ENCODE measurements around the gene DYNLT4. TPM values are rescaled to one million over a fixed set of nuclear protein-coding genes. Genes with fewer than 3 reads are reported as not detected.

The DYNLT4 gene
- total and polyA plus RNA-seq, 2 of the 13 experiments (the other 11 are each of a cell fraction or from before 2014, with no cell fraction given) = 0.77 TPM; not detected in 1

GRCh38 chr1:44806704-44807363 is at the start of gene DYNLT4 (continued):
- no peak for TF ChIP-seq EHMT2 (IDR thresholded peaks at IDR 0.05; ENCODE audit: borderline replicate concordance, low read depth, low read length)
- no peak for TF ChIP-seq NFKBIZ (CRISPR knock-in tag; IDR thresholded peaks at IDR 0.05)
- 0 out of 2 replicates have a peak, but pooled peaks have one; percentile 46 for TF ChIP-seq SRY (CRISPR knock-in tag; IDR thresholded peaks at IDR 0.05)
- no peak for TF ChIP-seq PLRG1 (conservative IDR thresholded peaks at IDR 0.05)
- TF ChIP-seq ATM (IDR thresholded peaks at IDR 0.05; ENCODE audit: borderline replicate concordance) = no peak
- TF ChIP-seq ZSCAN9 (CRISPR knock-in tag; IDR thresholded peaks at IDR 0.05; ENCODE audit: borderline replicate concordance) = no peak
- no peak for TF ChIP-seq ZNF646 (CRISPR knock-in tag; IDR thresholded peaks at IDR 0.05)
- no peak for TF ChIP-seq MBD4 (IDR thresholded peaks at IDR 0.05; ENCODE audit: borderline replicate concordance, low read length)
- TF ChIP-seq KIAA2018 (CRISPR knock-in tag; IDR thresholded peaks at IDR 0.05; ENCODE audit: borderline replicate concordance) = 0 out of 2 replicates have a peak, but pooled peaks have one; percentile 80
- TF ChIP-seq, protein P1, sequence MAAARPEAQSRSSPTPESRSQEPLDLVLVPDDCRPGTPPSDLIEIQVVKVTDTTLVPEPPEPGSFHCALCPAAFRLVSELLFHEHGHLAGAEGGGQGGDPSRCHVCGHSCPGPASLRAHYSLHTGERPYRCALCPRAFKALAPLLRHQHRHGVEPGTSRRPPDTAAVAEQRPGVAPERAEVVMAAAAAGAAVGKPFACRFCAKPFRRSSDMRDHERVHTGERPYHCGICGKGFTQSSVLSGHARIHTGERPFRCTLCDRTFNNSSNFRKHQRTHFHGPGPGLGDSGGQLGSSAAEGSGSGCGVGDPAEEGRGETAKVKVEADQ (CRISPR knock-in tag; IDR thresholded peaks at IDR 0.05; ENCODE audit: borderline replicate concordance) = no peak
- no peak; the same call in 1 of the 2 replicates for TF ChIP-seq ZNF501 (CRISPR knock-in tag; IDR thresholded peaks at IDR 0.05)
- peak; percentile 62 for TF ChIP-seq ELF3 (CRISPR knock-in tag; IDR thresholded peaks at IDR 0.05)
- no peak for TF ChIP-seq RBM22 (optimal IDR thresholded peaks at IDR 0.05; ENCODE audit: low read length)
- no peak for TF ChIP-seq SP4 (CRISPR knock-in tag; IDR thresholded peaks at IDR 0.05)
- TF ChIP-seq ZMYM3 (CRISPR knock-in tag; IDR thresholded peaks at IDR 0.05) = no peak
